ENCODE measurements around the gene SECTM1.

SECTM1 gene

GRCh38 chr17:82320140-82320840 is 13.3 kb downstream of the SECTM1 start:
- no peak for TF ChIP-seq CTCF (IDR thresholded peaks at IDR 0.05; ENCODE audit: low read depth, low read length, missing control alignments)
- no peak overlapping the region for H3K4me3 ChIP-seq (ENCODE audit: low read depth, low read length)
- in situ Hi-C loops (cut with HindIII; ENCODE audit: low sequenced_read_pairs), result no loop called here
- no peak for DNase-seq (ENCODE audit: low read depth)

GRCh38 chr17:82319619-82320062 is 13.9 kb downstream of the SECTM1 start:
- in situ Hi-C loops (cut with HindIII; ENCODE audit: low sequenced_read_pairs), result no loop called here
- DNase-seq (ENCODE audit: low read depth), result no peak
- no peak overlapping the region for H3K4me3 ChIP-seq (ENCODE audit: low read depth, low read length)
- TF ChIP-seq CTCF (IDR thresholded peaks at IDR 0.05; ENCODE audit: low read depth, low read length, missing control alignments), result no peak

- in situ Hi-C loops (cut with HindIII; ENCODE audit: low sequenced_read_pairs), result no loop called here
- no peak for TF ChIP-seq CTCF (IDR thresholded peaks at IDR 0.05; ENCODE audit: low read depth, low read length, missing control alignments)
- DNase-seq (ENCODE audit: low read depth), result no peak
Measured at GRCh38 chr17:82318772-82319606, 14.6 kb downstream of the SECTM1 start.

GRCh38 chr17:82318169-82318498 is 15.4 kb downstream of the SECTM1 start:
- DNase-seq (ENCODE audit: low read depth), result no peak
- no peak overlapping the region for H3K4me3 ChIP-seq (ENCODE audit: low read depth, low read length)
- in situ Hi-C loops (cut with HindIII; ENCODE audit: low sequenced_read_pairs), result no loop called here
- no peak for TF ChIP-seq CTCF (IDR thresholded peaks at IDR 0.05; ENCODE audit: low read depth, low read length, missing control alignments)

More at GRCh38 chr17:82318772-82319606, 14.6 kb downstream of the SECTM1 start:
- no peak overlapping the region for H3K4me3 ChIP-seq (ENCODE audit: low read depth, low read length)

- DNase-seq (ENCODE audit: low read depth), result no peak
- no peak for TF ChIP-seq CTCF (IDR thresholded peaks at IDR 0.05; ENCODE audit: low read depth, low read length, missing control alignments)
- no peak within 1 kb of the TSS for H3K4me3 ChIP-seq (ENCODE audit: low read depth, low read length)
- in situ Hi-C loops (cut with HindIII; ENCODE audit: low sequenced_read_pairs), result no loop called here
Measured at GRCh38 chr17:82317394-82318168, 16.0 kb downstream of the SECTM1 start, which contains the start of gene CD7. TSS of gene CD7 (minus strand) at chr17:82317608. CDS start at chr17:82317495, 113 bp downstream.
